T-helper 1 cell (primary cell): ENCODE data around the gene CREB5.

Source experiments
- DNase-seq, 5 donors: peaks; one replicate each; pipeline ENCODE4 v3.0.0-alpha.2; 2012 to 2020

The CREB5 gene

GRCh38 chr7:28724563-28724962 lies 312.2 kb downstream of the CREB5 start:
- DNase-seq, result no peak

GRCh38 chr7:28725045-28725642 lies 312.8 kb downstream of the CREB5 start:
- no peak for DNase-seq

- no peak for DNase-seq
These were observed 313.6 kb downstream of the CREB5 start for GRCh38 chr7:28725911-28726310.

- no peak for DNase-seq
These were observed 314.2 kb downstream of the CREB5 start for GRCh38 chr7:28726555-28726954.

- DNase-seq, result no peak
These were observed 317.0 kb downstream of the CREB5 start for GRCh38 chr7:28729281-28729680.

- no peak for DNase-seq
These were observed 317.4 kb downstream of the CREB5 start for GRCh38 chr7:28729727-28730126.

- DNase-seq, result no peak
These were observed 318.9 kb downstream of the CREB5 start for GRCh38 chr7:28731092-28731658.

GRCh38 chr7:28732071-28732869 lies 320.0 kb downstream of the CREB5 start:
- no peak for DNase-seq

- DNase-seq, result no peak
These were observed 320.7 kb downstream of the CREB5 start for GRCh38 chr7:28733035-28733434.

- no peak for DNase-seq
These were observed 326.1 kb downstream of the CREB5 start for GRCh38 chr7:28738412-28738811.

GRCh38 chr7:28739128-28739527 lies 326.8 kb downstream of the CREB5 start:
- DNase-seq, result no peak

GRCh38 chr7:28739826-28740225 lies 327.5 kb downstream of the CREB5 start:
- DNase-seq, result no peak

GRCh38 chr7:28744951-28745350 lies 332.6 kb downstream of the CREB5 start:
- no peak for DNase-seq

GRCh38 chr7:28745351-28745750 lies 333.0 kb downstream of the CREB5 start:
- no peak for DNase-seq

- no peak for DNase-seq
These were observed 335.1 kb downstream of the CREB5 start for GRCh38 chr7:28747404-28747803.

- no peak for DNase-seq
These were observed 335.5 kb downstream of the CREB5 start for GRCh38 chr7:28747854-28748253.

- DNase-seq, result no peak
These were observed 336.0 kb downstream of the CREB5 start for GRCh38 chr7:28748346-28748745.

- no peak for DNase-seq
These were observed 336.7 kb downstream of the CREB5 start for GRCh38 chr7:28748933-28749584.

- DNase-seq, result no peak
These were observed 337.3 kb downstream of the CREB5 start for GRCh38 chr7:28749638-28750037.

- no peak for DNase-seq
These were observed 338.7 kb downstream of the CREB5 start for GRCh38 chr7:28750981-28751380.

- no peak for DNase-seq
These were observed 341.3 kb downstream of the CREB5 start for GRCh38 chr7:28753613-28754012.

- no peak for DNase-seq
These were observed 341.7 kb downstream of the CREB5 start for GRCh38 chr7:28754027-28754426.

- no peak for DNase-seq
These were observed 342.1 kb downstream of the CREB5 start for GRCh38 chr7:28754447-28754846.

GRCh38 chr7:28755255-28755654 lies 342.9 kb downstream of the CREB5 start:
- no peak for DNase-seq
